AML-193 (cell line): Measurements from ENCODE around the gene IL17REL.

Experiments used
- DNase-seq, 2 experiments: peaks; one replicate each; lab custom pipeline; 2025; lab: John Stamatoyannopoulos, UW

Gene IL17REL

DNA sequence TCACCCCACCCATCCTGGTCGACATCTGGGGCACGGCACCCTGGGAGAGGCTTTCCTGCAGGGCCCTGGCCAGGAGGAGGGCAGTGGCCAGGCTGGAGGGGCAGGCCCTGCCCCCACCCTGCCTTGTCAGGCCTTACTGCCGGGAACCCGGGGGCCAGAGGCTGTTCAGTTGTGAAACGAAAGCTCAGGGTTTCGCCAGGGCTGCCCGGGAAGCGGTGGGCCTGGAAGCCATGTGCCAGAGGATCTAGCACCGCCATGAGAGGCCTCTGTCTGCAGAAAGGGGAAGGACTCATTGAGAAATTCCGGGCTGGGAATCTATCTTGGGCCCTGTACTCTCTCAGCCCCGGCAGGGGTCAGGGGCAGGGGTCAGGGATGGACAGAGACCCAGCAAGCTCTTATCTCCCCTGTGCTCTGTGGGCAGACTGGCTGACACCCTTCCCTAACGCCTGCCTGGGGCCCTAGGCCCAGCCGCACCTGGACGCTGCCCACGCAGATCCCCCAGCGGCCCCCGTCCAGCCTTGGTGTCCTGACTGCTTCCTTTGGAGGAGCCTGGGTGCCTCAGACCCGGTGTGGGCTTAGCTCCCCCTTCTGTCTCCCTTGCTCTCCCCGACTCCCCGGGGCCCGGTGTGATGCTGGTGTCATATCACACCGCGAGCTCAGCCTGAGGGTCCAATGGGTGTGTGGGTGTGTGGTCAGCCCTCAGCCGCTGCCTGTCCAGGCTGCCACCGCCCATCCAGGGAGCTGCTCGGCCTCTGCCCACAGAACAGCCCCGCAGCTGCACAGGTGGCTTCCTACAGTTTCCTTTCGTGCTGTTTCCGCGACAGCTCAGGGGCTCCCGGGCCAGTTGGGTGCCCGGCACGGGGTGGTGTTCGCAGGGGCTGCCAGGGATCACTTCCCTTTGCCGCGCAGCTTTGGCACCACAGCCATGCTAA is 45.5 kb downstream of the IL17REL start:
- DNase-seq, result peak; percentile 58 to 65

DNA sequence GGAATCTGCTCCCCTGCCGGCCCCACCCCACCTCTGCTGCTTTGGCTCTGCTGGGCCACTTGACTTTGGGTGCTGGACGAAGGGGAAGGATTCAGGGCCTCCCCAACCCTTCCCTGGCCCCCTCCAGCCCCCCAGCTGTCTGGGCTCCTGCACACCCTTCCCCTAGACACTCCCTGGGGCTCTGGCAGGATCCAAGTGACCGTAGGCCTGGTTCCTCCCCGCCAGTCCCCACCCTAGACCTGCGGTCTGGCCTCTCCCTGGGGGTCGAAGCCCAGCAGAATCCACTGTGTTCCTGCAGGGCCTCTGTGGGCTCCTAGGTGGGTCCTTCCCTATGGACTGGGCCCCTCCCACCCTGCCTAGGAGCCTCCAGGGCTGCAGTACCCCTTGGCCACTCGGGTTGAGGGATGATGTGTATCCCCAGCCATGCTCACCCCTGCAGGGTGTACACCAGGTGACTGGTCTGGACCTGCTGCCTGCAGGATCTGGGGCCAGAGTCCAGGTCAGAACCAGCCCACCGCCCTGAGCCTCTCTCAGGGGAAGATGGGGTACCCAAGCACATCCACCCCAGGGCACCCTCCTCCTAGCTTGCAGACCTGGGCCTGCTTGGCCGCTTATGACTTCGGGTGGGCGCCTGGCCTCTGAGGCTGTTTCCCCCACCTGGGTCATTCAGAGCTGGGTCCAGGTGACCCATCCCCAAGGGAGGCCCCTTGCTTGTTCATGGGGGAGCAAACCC is 46.4 kb downstream of the IL17REL start:
- no peak for DNase-seq

GRCh38 chr22:49965091-49966040 is 47.2 kb downstream of the IL17REL start:
- no peak for DNase-seq

DNA sequence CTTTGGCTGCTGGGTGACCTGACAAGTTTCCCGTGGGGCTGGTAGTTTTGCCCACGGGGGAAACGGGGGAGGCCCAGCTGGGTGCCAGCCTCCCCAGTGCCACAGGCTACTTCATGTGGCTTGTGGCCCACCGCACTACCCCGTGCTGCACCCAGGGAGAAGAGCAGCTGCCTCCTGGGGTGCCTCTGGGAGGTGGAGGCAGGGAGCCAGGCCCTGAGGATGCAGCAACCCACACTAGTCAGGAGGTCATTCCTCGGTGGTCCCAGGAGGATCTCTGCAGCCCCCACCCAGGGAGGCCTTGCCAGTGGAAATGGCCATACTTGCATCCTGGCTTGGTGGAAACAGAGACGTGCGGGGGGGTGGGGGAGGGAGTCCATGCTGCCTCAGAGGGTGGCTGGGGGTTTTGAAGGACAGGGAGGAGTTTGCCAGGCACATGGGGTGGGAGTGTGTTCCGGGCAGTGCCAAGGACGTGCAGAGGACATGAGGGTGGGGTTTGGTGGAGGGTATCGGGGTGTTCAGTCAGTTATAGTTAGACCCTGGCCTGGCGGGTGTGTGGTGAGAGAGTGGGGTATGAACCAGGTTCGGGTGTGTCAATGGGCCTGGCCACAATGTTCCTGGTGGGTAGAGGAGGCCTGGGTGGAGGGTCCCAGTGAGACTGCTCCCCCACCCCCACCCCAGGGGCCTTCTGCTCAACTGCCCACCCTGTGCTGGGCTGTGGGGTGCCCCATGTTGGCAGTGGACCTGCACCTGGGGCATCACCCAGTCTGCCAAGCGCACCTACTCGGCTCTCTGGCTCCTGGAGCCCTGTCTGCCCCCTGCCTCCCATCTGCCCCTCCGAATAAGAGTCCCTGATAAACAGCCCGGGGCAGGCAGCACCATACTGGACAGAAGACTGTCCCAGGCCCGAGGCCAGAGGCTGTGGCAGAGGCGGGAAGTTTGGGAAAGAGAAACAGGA is 48.2 kb downstream of the IL17REL start:
- DNase-seq, result no peak

GRCh38 chr22:49963647-49964026 is 48.9 kb downstream of the IL17REL start:
- no peak for DNase-seq

DNA sequence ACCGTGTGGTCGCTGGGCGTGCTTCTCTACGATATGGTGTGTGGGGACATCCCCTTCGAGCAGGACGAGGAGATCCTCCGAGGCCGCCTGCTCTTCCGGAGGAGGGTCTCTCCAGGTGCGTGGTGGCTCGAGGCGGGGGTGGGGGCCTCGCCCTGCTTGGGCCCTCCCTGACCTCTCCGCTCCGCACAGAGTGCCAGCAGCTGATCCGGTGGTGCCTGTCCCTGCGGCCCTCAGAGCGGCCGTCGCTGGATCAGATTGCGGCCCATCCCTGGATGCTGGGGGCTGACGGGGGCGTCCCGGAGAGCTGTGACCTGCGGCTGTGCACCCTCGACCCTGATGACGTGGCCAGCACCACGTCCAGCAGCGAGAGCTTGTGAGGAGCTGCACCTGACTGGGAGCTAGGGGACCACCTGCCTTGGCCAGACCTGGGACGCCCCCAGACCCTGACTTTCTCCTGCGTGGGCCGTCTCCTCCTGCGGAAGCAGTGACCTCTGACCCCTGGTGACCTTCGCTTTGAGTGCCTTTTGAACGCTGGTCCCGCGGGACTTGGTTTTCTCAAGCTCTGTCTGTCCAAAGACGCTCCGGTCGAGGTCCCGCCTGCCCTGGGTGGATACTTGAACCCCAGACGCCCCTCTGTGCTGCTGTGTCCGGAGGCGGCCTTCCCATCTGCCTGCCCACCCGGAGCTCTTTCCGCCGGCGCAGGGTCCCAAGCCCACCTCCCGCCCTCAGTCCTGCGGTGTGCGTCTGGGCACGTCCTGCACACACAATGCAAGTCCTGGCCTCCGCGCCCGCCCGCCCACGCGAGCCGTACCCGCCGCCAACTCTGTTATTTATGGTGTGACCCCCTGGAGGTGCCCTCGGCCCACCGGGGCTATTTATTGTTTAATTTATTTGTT is 49.6 kb downstream of the IL17REL start:
- DNase-seq, result no peak

- DNase-seq, result peak; percentile 21 to 32
These were observed 50.4 kb downstream of the IL17REL start for GRCh38 chr22:49962012-49962750.

DNA sequence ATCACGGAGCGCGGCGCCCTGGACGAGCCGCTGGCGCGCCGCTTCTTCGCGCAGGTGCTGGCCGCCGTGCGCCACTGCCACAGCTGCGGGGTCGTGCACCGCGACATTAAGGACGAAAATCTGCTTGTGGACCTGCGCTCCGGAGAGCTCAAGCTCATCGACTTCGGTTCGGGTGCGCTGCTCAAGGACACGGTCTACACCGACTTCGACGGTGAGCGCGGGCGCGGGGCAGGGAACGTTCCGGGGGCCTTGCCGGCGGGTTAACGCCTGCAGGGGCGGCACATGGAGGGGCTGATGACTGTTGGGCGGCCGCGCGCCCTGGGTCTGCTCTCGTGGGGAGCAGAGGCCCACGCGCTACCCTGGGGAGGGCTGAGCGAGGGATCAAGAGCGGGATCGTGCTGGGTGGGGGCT is 51.0 kb downstream of the IL17REL start:
- no peak for DNase-seq

GRCh38 chr22:49961005-49961600 is 51.5 kb downstream of the IL17REL start:
- no peak for DNase-seq

DNA sequence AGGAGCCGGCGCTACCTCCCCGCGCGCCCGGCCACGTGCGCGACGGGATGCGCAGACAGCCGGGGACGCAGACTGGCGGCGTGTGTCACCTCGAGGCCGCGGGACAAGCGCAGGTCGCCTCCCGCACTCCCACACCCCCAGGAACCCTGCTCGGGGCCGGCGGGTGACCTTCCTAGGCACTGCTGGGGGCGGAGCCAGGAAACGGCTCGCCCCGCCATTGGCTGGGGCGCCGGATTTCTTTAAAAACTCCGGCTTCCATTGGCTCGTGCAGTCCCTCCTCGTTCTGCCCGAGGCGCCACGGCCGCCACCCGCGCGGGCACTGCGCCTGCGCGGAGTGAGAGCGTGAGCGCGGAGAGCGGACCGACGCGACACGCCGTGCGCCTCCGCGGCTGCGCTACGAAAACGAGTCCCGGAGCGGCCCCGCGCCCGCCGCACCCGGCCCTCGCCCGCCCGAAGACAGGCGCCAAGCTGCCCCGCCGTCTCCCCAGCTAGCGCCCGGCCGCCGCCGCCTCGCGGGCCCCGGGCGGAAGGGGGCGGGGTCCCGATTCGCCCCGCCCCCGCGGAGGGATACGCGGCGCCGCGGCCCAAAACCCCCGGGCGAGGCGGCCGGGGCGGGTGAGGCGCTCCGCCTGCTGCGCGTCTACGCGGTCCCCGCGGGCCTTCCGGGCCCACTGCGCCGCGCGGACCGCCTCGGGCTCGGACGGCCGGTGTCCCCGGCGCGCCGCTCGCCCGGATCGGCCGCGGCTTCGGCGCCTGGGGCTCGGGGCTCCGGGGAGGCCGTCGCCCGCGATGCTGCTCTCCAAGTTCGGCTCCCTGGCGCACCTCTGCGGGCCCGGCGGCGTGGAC is 52.2 kb downstream of the IL17REL start, which contains the start of gene PIM3:
Gene PIM3 (plus strand): TSS at position 614 of the 846 bp plus-strand sequence. CDS start 176 bp downstream, at position 790.
- peak; percentile 93 to 95 for DNase-seq

DNA sequence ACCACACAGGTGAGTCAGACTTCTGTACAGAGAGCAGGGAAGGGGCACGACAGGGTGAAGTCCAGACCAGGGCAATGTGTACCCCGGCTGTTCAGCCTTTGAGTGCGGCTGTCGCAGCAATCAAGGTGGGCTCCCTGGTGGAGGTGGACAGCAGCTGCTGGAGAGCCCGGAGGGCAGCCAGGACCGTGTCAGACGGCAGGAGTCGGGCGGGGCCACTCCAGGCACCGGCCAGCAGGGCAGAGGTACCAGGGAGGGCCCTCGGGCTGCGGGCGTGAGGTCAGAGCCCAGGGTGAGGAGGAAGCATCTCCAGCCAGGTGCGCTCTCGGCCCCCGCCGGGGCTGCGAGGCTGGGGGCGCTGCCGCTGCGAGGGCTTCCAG is 52.8 kb downstream of the IL17REL start:
- DNase-seq, result peak in 1 of 2 experiments; percentile 45

DNA sequence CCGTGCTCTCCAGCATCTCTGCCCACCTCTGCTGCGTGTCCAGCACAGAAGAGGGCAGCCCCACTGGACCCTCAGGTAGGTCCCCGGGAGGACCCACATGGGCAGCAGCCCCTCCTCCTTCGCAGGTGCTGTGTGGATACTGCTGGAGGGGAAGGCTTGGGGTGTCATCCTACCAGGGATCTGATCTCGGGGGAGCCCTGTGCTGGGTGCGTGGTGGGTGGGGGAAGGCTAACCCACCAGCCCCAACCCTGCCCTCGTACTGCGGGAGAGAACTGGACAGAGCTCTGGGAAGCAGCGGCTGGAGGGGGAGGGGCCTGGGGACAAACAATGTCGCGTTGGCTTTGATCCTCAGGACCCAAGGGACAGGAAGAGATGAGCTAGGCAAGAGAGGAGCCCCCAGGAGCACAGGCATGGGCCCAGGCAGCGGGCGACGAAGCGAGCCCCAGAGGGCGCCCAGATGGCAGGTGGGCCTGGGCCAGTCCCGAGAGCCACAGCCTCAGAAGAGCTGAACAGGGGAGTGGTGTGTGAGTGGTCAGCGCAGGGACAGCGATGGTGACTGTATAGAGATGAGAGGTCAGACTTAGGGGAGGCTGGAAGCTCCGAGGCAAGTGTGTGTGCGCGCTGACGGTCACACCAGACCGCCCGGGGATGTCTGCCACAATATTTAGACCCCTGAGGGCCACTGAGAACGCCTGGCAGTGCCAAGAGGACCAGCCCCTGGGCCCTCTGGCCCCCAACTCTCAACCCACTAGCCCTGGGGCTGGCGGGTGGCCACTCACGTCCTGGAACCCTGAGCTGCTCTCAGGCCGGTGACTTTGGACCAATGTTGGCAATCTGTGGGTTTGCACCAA is 53.4 kb downstream of the IL17REL start:
- no peak for DNase-seq

- no peak for DNase-seq
These were observed 54.1 kb downstream of the IL17REL start for GRCh38 chr22:49958366-49958921.

GRCh38 chr22:49957826-49958365 is 54.7 kb downstream of the IL17REL start:
- no peak for DNase-seq

DNA sequence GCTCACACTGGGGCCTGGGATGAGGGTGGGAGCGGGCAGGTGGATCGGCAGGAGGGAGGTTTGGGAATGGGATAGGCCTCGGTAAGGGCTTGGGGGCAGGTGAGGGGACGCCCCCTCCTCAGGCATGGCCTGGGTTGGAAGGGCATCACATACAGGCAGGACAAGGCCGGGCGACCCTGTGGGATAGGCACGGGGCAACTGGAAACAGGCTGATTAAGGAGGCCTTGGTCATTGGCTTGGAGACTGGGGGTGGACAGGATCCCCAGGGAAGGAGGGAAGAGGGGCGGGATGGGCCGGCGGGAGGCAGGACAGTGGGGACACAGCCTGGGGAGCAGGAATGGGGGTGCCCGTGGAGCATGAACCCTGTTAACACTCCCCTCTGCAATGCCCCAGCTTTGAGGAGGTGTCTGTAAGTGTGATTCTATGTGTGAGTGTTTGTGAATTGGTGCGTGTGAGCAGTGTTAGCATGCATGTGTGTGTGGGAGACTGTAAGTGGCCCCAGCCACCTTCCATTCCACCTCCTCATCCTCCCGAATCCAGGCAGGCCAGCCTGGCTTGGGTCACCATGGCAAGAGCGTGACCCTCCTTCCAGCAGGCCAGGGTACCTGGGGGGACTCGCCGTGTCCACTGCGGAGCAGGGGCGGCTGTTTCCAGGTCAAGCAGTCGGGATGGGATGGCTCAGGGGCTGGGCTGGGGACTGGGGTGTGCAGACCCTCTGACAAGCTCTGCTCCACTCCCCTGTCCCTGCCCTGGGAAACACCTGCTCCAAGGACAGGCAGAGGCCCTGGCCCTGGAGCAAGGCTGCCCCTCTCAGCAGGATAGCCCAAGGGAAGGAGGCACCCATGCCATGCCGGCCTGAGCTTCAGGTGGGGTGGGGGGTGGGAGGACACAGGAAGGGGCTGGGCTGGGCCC is 55.4 kb downstream of the IL17REL start:
- DNase-seq, result no peak
